GM12878 (cell line): ENCODE data around the gene HIVEP1. TPM values are rescaled to one million over a fixed set of nuclear protein-coding genes. Genes with fewer than 3 reads are reported as not detected.

Source experiments
- ATAC-seq: fragments of 200-7000 bp; cut with Tn5 transposase; 3 replicates; pipeline ENCODE4 v1.9.1; 2020; ENCODE audit warnings: mild to moderate bottlenecking, moderate library complexity
- BruUV-seq: library from RNA; stranded (reverse); fragments of 400-500 nt; replicated peaks from 2 replicates; lab custom pipeline; 2021; lab: Mats Ljungman, UMichigan
- CTCF ChIA-PET: fragments of 300-600 bp; sonication (Branson Sonifier 250); formaldehyde crosslinking; extraction: SDS; loops from one replicate; lab custom pipeline; 2021; ENCODE audit warnings: inconsistent platforms; lab: Yijun Ruan, JAX
- POLR2A ChIA-PET: fragments of 350-600 bp; formaldehyde crosslinking; extraction: SDS; loops from one replicate; lab custom pipeline; 2021; ENCODE audit warnings: inconsistent platforms; lab: Charles Lee
- RAD21 ChIA-PET: fragments of 300-600 bp; sonication (Branson Sonifier 250); formaldehyde crosslinking; loops from one replicate; lab custom pipeline; 2023; ENCODE audit warnings: antibody characterized with exemption; ENCODE audit not compliant: unreplicated experiment; lab: Charles Lee
- SMC1A ChIA-PET: fragments of 300-600 bp; sonication (Branson Sonifier 250); formaldehyde crosslinking; loops from one replicate; lab custom pipeline; 2023; ENCODE audit not compliant: unreplicated experiment, uncharacterized antibody; lab: Charles Lee
- DNase-seq: peaks from one replicate; pipeline ENCODE4 v3.0.0-alpha.2; 2011; ENCODE audit warnings: low read depth, low spot score
- FAIRE-seq: peaks from 3 replicates; lab custom pipeline; 2011; peaks lifted over from hg19 to GRCh38; lab: Jason Lieb, UNC
- H2AFZ ChIP-seq: 2 replicates; pipeline ENCODE4 v1.6.0; 2011; ENCODE audit warnings: low read depth, low read length, control low read depth; ENCODE audit not compliant: control insufficient read depth
- H3K27ac ChIP-seq: 2 replicates; pipeline ENCODE4 v1.5.1; 2011; ENCODE audit warnings: control low read depth; ENCODE audit not compliant: control insufficient read depth, insufficient read depth
- H3K27me3 ChIP-seq, 2 experiments: replicated peaks in 1 of 2; 2 replicates each; pipeline versions ENCODE4 v1.6.0 to v1.6.1; 2011; ENCODE audit warnings: low read length in 1 of 2; ENCODE audit not compliant: control insufficient read depth in 2 of 2, insufficient read depth in 2 of 2
- H3K36me3 ChIP-seq, 2 experiments: 2 replicates each; pipeline ENCODE4 v1.5.1; 2011; ENCODE audit warnings: low read length in 1 of 2; ENCODE audit not compliant: control insufficient read depth in 2 of 2, insufficient read depth in 2 of 2
- H3K4me1 ChIP-seq: 2 replicates; pipeline ENCODE4 v1.6.1; 2011; ENCODE audit warnings: mild to moderate bottlenecking, low read length, moderate library complexity, mixed read lengths; ENCODE audit not compliant: control insufficient read depth, insufficient read depth
- H3K4me2 ChIP-seq: 2 replicates; pipeline ENCODE4 v1.6.0; 2011; ENCODE audit warnings: control low read depth; ENCODE audit not compliant: control insufficient read depth, insufficient read depth
- H3K4me3 ChIP-seq: fragments of 200-600 bp; sonication (generic); 2 replicates; pipeline ENCODE4 v1.5.1; 2016
- H3K79me2 ChIP-seq: 2 replicates; pipeline ENCODE4 v1.6.0; 2011; ENCODE audit warnings: low read length; ENCODE audit not compliant: control insufficient read depth, insufficient read depth
- H3K9ac ChIP-seq: 2 replicates; pipeline ENCODE4 v1.8.0; 2011; ENCODE audit warnings: low read length, control low read depth, mixed read lengths; ENCODE audit not compliant: control insufficient read depth, insufficient read depth
- H3K9me3 ChIP-seq: replicated peaks from 3 replicates; pipeline ENCODE4 v1.5.1; 2011; ENCODE audit warnings: mild to moderate bottlenecking, low read length; ENCODE audit not compliant: control insufficient read depth, insufficient read depth
- H4K20me1 ChIP-seq: 2 replicates; pipeline ENCODE4 v1.6.0; 2011; ENCODE audit not compliant: control insufficient read depth, insufficient read depth
- ASH2L ChIP-seq: fragments of 300-600, 200-600 bp; sonication (generic); IDR thresholded peaks from 2 replicates; pipeline ENCODE4 v1.6.1; 2017; ENCODE audit warnings: low read depth, mild to moderate bottlenecking, borderline replicate concordance
- BACH1 ChIP-seq: fragments of 450-650 bp; IDR thresholded peaks from 2 replicates; pipeline ENCODE4 v1.6.1; 2017; ENCODE audit warnings: mild to moderate bottlenecking, borderline replicate concordance
- CHD2 ChIP-seq: IDR thresholded peaks from 2 replicates; pipeline ENCODE4 v1.6.1; 2011; ENCODE audit warnings: low read depth, low read length, improper control_type of control experiment, borderline replicate concordance
- IKZF2 ChIP-seq, 2 experiments: fragments of 450-650 bp; IDR thresholded peaks; 2 replicates each; pipeline ENCODE4 v1.6.1; 2017; ENCODE audit warnings: mild to moderate bottlenecking in 2 of 2, moderate library complexity in 2 of 2
- JUND ChIP-seq: IDR thresholded peaks from 2 replicates; pipeline ENCODE4 v1.6.1; 2012; ENCODE audit warnings: low read depth, mild to moderate bottlenecking, low read length, improper control_type of control experiment, moderate library complexity
- MEF2B ChIP-seq: fragments of 450-650 bp; IDR thresholded peaks from 2 replicates; pipeline ENCODE4 v1.6.1; 2018; ENCODE audit warnings: mild to moderate bottlenecking, moderate library complexity; ENCODE audit not compliant: partially characterized antibody, poor library complexity, severe bottlenecking
- MLLT1 ChIP-seq: fragments of 450-650 bp; IDR thresholded peaks from 2 replicates; pipeline ENCODE4 v1.6.1; 2016; ENCODE audit warnings: mild to moderate bottlenecking
- NR2F1 ChIP-seq: fragments of 450-650 bp; conservative IDR thresholded peaks from 2 replicates; pipeline ENCODE4 v1.6.1; 2017; ENCODE audit warnings: mild to moderate bottlenecking
- PML ChIP-seq: IDR thresholded peaks from 2 replicates; pipeline ENCODE4 v1.6.1; 2012; ENCODE audit warnings: low read length, inconsistent platforms
- POLR2A ChIP-seq: IDR thresholded peaks from 2 replicates; pipeline ENCODE4 v1.6.1; 2011; ENCODE audit warnings: low read depth, mild to moderate bottlenecking, low read length
- PRDM15 ChIP-seq: fragments of 450-650 bp; formaldehyde crosslinking; IDR thresholded peaks from 2 replicates; pipeline ENCODE4 v1.4.0; 2020; ENCODE audit warnings: mild to moderate bottlenecking, moderate library complexity
- RB1 ChIP-seq: fragments of 450-650 bp; formaldehyde crosslinking; IDR thresholded peaks from 2 replicates; pipeline ENCODE4 v1.6.1; 2017; ENCODE audit warnings: mild to moderate bottlenecking, borderline replicate concordance
- RELB ChIP-seq: fragments of 450-650 bp; IDR thresholded peaks from 2 replicates; pipeline ENCODE4 v1.6.1; 2017; ENCODE audit warnings: low read depth, mild to moderate bottlenecking, moderate library complexity
- RUNX3 ChIP-seq: IDR thresholded peaks from 2 replicates; pipeline ENCODE4 v1.6.1; 2012; ENCODE audit warnings: low read length, inconsistent platforms
- TCF12 ChIP-seq: IDR thresholded peaks from 2 replicates; pipeline ENCODE4 v1.6.1; 2011; ENCODE audit warnings: low read depth, mild to moderate bottlenecking, low read length
- YY1 ChIP-seq: IDR thresholded peaks from 2 replicates; pipeline ENCODE4 v1.6.1; 2011; ENCODE audit warnings: low read depth, mild to moderate bottlenecking, low read length
- WGBS: methylation state at CpG from one replicate; pipeline ENCODE4 v1.1.6; 2016; ENCODE audit warnings: low lambda C conversion rate; ENCODE audit not compliant: insufficient replicate concordance, insufficient coverage; ENCODE audit errors: missing lambda C conversion rate; 5-methylcytosine and 5-hydroxymethylcytosine counted together
- in situ Hi-C: fragments of 300-500 bp; cut with MboI; formaldehyde crosslinking; loops from 9 replicates; pipeline ENCODE4 v1.14.3; 2018; ENCODE audit warnings: mixed read lengths
- intact Hi-C: fragments of 100-400 bp; cut with micrococcal nuclease; formaldehyde crosslinking; loops from one replicate; pipeline ENCODE4 v1.14.2; 2022; ENCODE audit not compliant: unreplicated experiment
- polyA plus RNA-seq, 11 experiments: library from polyadenylated mRNA; depleted of rRNA in 4 of 11; unstranded in 6 of 11; stranded (reverse) in 5 of 11; fragments of >200 nt; fragmentation: Nextera tagmentation in 4 of 11; fragmentation: Illumina TruSeq in 1 of 11; extraction: Ambion mirVana in 4 of 11; extraction: Trizol in 1 of 11; gene quantifications; 1 replicate in 1 of 11; 2 replicates in 10 of 11; pipeline versions ENCODE4 v1.2.1 to v1.2.3, GENCODE V29; 2011 to 2016; ENCODE audit warnings: inconsistent platforms in 2 of 11, missing spikeins in 2 of 11, low read depth in 1 of 11
- total RNA-seq, 4 experiments: library from RNA; depleted of rRNA in 3 of 4; stranded (reverse); fragments of >200 nt in 3 of 4; fragmentation: Illumina TruSeq in 1 of 4; extraction: Trizol in 1 of 4; gene quantifications; 2 replicates each; pipeline versions ENCODE4 v1.2.1 to v1.2.3, GENCODE V29; 2013 to 2021

The HIVEP1 gene
- total and polyA plus RNA-seq, 10 of the 15 experiments (the other 5 are each of a cell fraction or from before 2014, with no cell fraction given) = 4.3 to 37.5 (median 21.6) TPM

- peak in 1 of 2 experiments; percentile 37; a peak in 2 of 4 replicates for TF ChIP-seq IKZF2 (IDR thresholded peaks at IDR 0.05)
- no peak for TF ChIP-seq RELB
- no peak for TF ChIP-seq ASH2L
- peak; percentile 41; the same call in 1 of the 2 replicates for TF ChIP-seq BACH1
- peak; percentile 41; the same call in 1 of the 2 replicates for TF ChIP-seq POLR2A
- TF ChIP-seq RUNX3 = peak; percentile 64
- peak; percentile 5; the same call in 1 of the 2 replicates for TF ChIP-seq CHD2
- peak; percentile 22 for TF ChIP-seq MEF2B
- TF ChIP-seq, all 136 proteins: peak for 11
Observed at GRCh38 chr6:12113190-12113577, 101.1 kb downstream of the HIVEP1 start (continued).

DNA sequence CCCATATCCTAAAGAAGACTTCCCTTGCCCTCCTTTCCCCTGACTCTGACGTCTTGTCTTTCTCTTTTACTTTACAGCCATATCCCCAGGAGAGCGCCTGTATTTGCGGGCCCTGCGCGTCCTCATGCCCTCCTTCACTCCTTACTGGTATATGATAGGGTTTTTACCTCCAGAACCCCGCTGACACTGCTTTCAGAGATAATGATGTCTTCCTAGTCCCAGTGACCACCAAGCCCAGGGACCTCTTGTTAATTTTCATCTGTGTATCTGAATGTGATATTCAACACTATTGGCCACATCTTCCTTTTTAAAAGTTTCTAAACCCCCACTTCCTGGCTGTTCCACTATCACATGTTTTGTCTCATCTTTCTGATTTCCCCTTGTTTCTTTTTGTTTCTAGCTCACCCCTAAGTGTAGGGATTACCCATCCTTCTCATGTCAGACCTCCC lies 102.0 kb downstream of the HIVEP1 start:
- WGBS = 2% methylated on average over 6 of the region's 6 CpGs
- H3K4me3 ChIP-seq = peak overlapping the region; percentile 46
- CTCF ChIA-PET = interaction anchor here (0.7 to 2.4 kb wide), 4 partner anchors 12 to 458 kb away, joined by 3 to 7 read pairs (median 6); no protein-coding TSS in a partner anchor
- peaks cover 46% of the 10 kb centered on the region for H3K79me2 ChIP-seq
- H3K36me3 ChIP-seq = no peaks in the 10 kb centered on the region; a peak in 1 of 4 replicates
- peak overlapping the region; percentile 88 for H3K27ac ChIP-seq
- H3K4me2 ChIP-seq = peak overlapping the region; percentile 25
- H3K9ac ChIP-seq = peak overlapping the region; percentile 65
- DNase-seq (no peak), ATAC-seq (peak; percentile 51), FAIRE-seq (peak; percentile 18)
- SMC1A ChIA-PET = interaction anchor here (0.7 to 8.3 kb wide), 19 partner anchors 9 to 458 kb away, joined by 3 to 56 read pairs (median 4); no protein-coding TSS in a partner anchor
- 0 out of 2 replicates have a peak overlapping the region, but pooled peaks have one; percentile 8 for H2AFZ ChIP-seq
- POLR2A ChIA-PET = interaction anchor here (1.1 to 2.4 kb wide), 5 partner anchors 11 to 61 kb away, joined by 4 to 10 read pairs (median 5); no protein-coding TSS in a partner anchor
- no TSS peak for BruUV-seq
- no peaks in the 10 kb centered on the region for H4K20me1 ChIP-seq
- RAD21 ChIA-PET = interaction anchor here (0.7 to 5.8 kb wide), 14 partner anchors 9 to 402 kb away, joined by 3 to 32 read pairs (median 7); no protein-coding TSS in a partner anchor
- H3K9me3 ChIP-seq = no peaks in the 10 kb centered on the region; the same call in 1 of the 3 replicates
- peaks cover 58% of the 10 kb centered on the region for H3K4me1 ChIP-seq
- no peaks in the 10 kb centered on the region for H3K27me3 ChIP-seq
- intact Hi-C loops (loop anchor here (10.0 kb wide), 1 partner anchor 241 kb away; no protein-coding TSS in a partner anchor), in situ Hi-C loops (no loop called here)
- TF ChIP-seq MLLT1 (peak; percentile 41), TCF12 (no peak), RUNX3 (peak; percentile 54), YY1 (no peak), PRDM15 (CRISPR knock-in tag) (no peak), RB1 (no peak), PML (peak; percentile 38; the same call in 1 of the 2 replicates), NR2F1 (no peak), JUND (no peak)
